Measurements from ENCODE around the gene PATL2. TPM values are rescaled to one million over a fixed set of nuclear protein-coding genes. Genes with fewer than 3 reads are reported as not detected.
A peak's percentile ranks its signal among the peaks of the same experiment; 100 is the strongest.
"Not testable (repeated sequence)": the region's sequence is repeated elsewhere in the genome, so short reads cannot be mapped to it uniquely, and the experiment has no call there.

Gene PATL2
- total RNA-seq, 1 experiment from 2014 or later = not detected

DNA sequence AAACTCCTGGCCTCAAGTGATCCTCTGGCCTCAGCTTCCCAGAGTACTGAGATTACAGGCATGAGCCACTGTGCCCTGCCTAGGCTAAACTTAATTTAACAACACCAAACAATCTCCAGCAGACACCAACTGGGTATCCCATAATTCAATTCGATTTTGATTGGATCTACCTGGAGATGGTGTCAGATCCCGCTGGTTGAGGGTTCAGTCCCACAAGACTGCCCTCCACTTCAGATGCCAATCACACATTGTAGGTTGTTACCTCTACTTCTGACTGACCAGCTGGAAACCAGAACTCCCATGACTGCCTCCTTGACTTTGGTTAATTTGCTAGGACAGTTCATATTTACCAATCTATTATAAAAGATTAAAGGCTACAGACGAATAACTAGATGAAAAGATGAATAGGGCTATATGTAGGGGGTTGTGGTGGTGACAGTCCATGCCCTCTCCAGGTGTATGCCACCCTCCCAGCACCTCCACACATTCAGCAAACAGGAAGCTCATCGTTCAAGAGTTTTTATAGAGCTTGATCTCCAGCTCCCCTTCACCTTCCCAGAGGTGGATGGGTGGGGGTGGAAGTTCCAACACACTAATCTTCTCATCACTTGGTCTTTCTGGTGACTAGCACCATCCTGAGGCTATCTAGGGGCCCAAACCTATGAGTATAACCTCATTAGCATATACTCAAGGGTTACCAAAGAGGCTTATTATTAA, 9.5 kb upstream of the PATL2 start:
- DNase-seq (ENCODE audit: low spot score) = no peak
- in situ Hi-C loops (cut with HindIII; ENCODE audit: low sequenced_read_pairs) = no loop called here

DNA sequence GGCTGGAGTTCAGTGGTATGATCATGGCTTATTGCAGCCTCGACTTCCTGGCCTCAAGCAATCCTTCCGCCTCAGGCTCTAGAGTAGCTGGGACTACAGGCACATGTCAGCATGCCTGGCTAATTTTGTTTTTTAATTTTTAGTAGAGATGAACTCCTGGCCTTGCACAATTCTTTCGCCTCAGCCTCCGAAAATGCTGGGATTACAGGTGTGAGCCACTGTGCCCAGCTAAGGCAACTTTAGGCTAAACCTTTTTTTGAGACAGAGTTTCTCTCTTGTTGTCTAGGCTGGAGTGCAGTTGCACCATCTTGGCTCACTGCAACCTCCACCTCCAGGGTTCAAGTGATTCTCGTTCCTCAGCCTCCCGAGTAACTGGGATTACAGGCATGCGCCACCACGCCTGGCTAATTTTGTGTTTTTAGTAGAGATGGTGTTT, 8.9 kb upstream of the PATL2 start:
- in situ Hi-C loops (cut with HindIII; ENCODE audit: low sequenced_read_pairs); DNase-seq (ENCODE audit: low spot score): not testable (repeated sequence)

DNA sequence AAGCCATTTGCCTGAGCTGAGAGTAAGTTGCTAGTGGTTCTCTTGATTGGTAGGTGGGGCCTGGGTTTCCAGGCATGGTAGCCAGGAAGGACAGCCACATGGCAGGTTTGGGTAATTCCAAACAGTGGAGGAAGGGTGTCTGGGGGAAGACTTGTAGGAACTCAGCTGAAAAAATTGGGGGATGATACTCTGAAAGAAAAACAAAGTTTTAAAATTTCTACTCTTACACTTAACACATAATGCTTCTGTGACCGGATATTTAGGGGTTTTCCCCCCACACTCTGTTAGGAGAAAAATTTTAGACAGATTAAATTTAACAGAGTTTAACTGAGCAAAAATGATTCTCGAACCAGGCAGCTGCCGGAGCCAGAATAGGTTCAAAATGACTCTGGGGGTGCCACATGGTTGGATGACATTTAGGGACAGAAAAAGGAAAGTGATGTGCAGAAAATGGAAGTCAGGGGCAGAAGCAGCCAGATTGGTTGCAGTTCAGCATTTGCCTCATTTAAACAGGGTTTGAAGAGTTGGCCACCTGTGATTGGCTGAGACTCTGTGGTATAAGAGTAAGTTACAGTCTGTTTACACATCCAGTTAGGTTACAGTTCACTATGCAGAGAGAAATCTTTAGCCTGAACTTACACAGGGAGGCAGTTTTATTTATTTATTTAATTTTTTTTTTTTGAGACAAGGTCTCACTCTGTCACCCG, 8.3 kb upstream of the PATL2 start:
- in situ Hi-C loops (cut with HindIII; ENCODE audit: low sequenced_read_pairs) = no loop called here
- no peak for DNase-seq (ENCODE audit: low spot score)

DNA sequence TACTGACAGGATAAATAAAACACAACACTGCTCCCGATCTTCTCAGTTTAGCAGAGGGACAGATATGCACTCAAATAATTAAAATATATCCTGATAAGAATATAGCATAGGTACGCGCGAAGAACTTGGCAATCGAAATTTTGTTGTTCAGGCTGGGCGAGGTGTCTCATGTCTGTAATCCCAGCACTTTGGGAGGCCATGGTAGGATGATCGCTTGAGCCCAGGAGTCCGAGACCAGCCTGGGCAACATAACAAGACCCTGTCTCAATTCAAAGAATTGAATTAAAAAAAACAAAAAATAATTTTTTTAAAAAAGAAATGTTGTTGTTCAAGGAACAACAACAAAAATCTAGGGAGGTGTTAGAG, 7.8 kb upstream of the PATL2 start:
- no peak for DNase-seq (ENCODE audit: low spot score)
- in situ Hi-C loops (cut with HindIII; ENCODE audit: low sequenced_read_pairs) = no loop called here

DNA sequence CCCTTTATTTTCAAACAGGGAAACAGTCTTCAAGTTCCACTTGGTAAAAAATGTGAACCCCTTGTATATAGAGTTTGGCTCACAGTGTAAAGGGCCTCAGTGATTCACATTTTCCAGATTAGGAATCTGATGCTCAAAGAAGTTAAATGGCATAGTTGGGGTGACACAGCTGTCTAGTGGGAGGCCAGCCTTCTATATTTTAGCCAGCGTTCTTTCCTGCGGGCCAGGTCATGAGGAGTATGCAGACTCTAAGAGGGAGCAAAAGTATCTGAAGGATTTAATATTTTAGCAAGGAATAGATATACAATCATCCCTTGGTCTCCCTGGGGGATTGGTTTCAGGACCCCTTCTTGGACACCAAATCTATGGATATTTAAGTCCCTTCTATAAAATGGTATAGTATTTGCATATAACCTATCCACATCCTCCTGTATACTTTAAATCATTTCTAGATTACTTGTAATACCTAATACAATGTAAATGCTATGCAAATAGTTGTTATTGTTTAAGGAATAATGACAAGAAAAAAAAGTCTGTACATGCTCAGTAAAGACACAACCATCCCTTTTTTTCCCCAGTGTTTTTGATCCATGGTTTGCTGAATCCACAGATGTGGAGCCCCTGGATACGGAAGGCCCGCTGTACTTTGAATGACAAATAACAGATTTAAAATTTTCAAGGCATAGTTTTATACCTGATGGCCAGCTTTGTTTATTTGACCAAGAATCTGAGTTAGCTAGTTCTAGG, 7.2 kb upstream of the PATL2 start:
- in situ Hi-C loops (cut with HindIII; ENCODE audit: low sequenced_read_pairs) = no loop called here
- DNase-seq (ENCODE audit: low spot score) = no peak

DNA sequence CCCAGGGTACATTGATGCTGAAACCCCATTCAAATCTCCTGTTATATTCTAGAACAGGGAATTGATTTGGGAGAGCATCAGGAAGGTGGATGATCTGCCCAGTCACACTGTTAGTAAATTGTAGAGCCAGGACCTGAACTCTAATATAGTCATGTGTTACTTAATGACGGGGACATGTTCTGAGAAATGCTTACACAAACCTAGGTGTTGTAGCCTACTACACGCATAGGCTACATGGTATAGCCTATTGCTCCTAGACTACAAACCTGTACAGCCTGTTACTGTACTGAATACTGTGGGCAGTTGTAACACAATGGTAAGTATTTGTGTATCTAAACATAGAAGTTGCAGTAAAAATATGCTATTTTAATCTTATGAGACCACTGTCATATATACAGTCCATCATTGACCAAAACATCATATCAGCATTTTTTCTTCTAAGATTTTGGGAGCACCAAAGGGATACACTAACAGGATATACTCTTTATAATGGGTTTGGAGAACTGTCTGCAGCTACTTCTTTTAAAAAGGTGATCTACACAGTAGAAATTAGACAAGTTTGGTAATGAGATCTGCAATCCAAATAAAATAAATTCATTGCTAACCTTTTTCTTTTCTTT, 6.0 kb upstream of the PATL2 start:
- no peak for DNase-seq (ENCODE audit: low spot score)
- in situ Hi-C loops (cut with HindIII; ENCODE audit: low sequenced_read_pairs) = no loop called here

DNA sequence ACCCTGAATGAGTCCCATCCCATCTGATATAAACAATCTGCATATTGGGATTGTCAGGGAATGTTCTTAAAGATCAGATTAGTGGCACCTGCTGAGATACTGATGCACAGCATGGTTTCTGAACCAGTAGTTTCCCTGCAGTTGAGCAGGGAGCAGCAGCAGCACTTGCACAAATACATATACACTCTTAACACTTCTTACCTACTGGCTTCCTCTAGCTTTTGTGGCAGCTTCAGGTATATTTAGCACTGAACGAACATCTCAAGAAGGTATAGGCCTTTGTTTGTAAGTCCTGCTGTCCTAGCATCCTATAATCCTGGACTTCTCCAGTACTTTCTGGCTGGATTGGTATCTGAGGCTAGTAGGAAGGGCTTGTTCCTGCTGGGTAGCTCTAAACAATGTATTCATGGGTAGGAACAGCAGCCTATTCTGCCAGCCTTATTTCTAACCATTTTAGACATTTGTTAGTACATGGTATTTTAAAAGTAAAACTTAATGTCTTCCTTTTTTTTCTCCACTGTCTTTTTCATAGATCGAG, 4.7 kb upstream of the PATL2 start:
- no peak for DNase-seq (ENCODE audit: low spot score)
- in situ Hi-C loops (cut with HindIII; ENCODE audit: low sequenced_read_pairs) = no loop called here

DNA sequence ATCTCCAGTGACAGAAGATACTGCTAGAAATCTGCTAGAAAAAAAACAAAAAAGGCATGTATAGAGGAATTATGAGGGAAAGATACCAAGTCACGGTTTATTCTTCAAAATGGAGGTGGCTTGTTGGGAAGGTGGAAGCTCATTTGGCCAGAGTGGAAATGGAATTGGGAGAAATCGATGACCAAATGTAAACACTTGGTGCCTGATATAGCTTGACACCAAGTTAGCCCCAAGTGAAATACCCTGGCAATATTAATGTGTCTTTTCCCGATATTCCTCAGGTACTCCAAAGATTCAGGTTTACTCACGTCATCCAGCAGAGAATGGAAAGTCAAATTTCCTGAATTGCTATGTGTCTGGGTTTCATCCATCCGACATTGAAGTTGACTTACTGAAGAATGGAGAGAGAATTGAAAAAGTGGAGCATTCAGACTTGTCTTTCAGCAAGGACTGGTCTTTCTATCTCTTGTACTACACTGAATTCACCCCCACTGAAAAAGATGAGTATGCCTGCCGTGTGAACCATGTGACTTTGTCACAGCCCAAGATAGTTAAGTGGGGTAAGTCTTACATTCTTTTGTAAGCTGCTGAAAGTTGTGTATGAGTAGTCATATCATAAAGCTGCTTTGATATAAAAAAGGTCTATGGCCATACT, 4.1 kb upstream of the PATL2 start:
- DNase-seq (ENCODE audit: low spot score) = no peak
- in situ Hi-C loops (cut with HindIII; ENCODE audit: low sequenced_read_pairs) = no loop called here

DNA sequence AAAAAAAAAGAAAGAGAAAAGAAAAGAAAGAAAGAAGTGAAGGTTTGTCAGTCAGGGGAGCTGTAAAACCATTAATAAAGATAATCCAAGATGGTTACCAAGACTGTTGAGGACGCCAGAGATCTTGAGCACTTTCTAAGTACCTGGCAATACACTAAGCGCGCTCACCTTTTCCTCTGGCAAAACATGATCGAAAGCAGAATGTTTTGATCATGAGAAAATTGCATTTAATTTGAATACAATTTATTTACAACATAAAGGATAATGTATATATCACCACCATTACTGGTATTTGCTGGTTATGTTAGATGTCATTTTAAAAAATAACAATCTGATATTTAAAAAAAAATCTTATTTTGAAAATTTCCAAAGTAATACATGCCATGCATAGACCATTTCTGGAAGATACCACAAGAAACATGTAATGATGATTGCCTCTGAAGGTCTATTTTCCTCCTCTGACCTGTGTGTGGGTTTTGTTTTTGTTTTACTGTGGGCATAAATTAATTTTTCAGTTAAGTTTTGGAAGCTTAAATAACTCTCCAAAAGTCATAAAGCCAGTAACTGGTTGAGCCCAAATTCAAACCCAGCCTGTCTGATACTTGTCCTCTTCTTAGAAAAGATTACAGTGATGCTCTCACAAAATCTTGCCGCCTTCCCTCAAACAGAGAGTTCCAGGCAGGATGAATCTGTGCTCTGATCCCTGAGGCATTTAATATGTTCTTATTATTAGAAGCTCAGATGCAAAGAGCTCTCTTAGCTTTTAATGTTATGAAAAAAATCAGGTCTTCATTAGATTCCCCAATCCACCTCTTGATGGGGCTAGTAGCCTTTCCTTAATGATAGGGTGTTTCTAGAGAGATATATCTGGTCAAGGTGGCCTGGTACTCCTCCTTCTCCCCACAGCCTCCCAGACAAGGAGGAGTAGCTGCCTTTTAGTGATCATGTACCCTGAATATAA, 2.2 kb upstream of the PATL2 start:
- DNase-seq (ENCODE audit: low spot score) = peak; percentile 72
- in situ Hi-C loops (cut with HindIII; ENCODE audit: low sequenced_read_pairs) = no loop called here

DNA sequence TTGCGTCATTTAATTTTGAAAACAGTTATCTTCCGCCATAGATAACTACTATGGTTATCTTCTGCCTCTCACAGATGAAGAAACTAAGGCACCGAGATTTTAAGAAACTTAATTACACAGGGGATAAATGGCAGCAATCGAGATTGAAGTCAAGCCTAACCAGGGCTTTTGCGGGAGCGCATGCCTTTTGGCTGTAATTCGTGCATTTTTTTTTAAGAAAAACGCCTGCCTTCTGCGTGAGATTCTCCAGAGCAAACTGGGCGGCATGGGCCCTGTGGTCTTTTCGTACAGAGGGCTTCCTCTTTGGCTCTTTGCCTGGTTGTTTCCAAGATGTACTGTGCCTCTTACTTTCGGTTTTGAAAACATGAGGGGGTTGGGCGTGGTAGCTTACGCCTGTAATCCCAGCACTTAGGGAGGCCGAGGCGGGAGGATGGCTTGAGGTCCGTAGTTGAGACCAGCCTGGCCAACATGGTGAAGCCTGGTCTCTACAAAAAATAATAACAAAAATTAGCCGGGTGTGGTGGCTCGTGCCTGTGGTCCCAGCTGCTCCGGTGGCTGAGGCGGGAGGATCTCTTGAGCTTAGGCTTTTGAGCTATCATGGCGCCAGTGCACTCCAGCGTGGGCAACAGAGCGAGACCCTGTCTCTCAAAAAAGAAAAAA, 1.4 kb upstream of the PATL2 start:
- peak; percentile 54 for DNase-seq (ENCODE audit: low spot score)
- in situ Hi-C loops (cut with HindIII; ENCODE audit: low sequenced_read_pairs) = no loop called here

DNA sequence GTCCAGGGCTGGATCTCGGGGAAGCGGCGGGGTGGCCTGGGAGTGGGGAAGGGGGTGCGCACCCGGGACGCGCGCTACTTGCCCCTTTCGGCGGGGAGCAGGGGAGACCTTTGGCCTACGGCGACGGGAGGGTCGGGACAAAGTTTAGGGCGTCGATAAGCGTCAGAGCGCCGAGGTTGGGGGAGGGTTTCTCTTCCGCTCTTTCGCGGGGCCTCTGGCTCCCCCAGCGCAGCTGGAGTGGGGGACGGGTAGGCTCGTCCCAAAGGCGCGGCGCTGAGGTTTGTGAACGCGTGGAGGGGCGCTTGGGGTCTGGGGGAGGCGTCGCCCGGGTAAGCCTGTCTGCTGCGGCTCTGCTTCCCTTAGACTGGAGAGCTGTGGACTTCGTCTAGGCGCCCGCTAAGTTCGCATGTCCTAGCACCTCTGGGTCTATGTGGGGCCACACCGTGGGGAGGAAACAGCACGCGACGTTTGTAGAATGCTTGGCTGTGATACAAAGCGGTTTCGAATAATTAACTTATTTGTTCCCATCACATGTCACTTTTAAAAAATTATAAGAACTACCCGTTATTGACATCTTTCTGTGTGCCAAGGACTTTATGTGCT, 721 bp upstream of the PATL2 start:
- in situ Hi-C loops (cut with HindIII; ENCODE audit: low sequenced_read_pairs) = no loop called here
- peak; percentile 47 for DNase-seq (ENCODE audit: low spot score)

DNA sequence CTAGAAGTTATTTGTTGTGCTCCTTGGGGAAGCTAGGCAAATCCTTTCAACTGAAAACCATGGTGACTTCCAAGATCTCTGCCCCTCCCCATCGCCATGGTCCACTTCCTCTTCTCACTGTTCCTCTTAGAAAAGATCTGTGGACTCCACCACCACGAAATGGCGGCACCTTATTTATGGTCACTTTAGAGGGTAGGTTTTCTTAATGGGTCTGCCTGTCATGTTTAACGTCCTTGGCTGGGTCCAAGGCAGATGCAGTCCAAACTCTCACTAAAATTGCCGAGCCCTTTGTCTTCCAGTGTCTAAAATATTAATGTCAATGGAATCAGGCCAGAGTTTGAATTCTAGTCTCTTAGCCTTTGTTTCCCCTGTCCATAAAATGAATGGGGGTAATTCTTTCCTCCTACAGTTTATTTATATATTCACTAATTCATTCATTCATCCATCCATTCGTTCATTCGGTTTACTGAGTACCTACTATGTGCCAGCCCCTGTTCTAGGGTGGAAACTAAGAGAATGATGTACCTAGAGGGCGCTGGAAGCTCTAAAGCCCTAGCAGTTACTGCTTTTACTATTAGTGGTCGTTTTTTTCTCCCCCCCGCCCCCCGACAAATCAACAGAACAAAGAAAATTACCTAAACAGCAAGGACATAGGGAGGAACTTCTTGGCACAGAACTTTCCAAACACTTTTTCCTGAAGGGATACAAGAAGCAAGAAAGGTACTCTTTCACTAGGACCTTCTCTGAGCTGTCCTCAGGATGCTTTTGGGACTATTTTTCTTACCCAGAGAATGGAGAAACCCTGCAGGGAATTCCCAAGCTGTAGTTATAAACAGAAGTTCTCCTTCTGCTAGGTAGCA, 657 bp downstream of the PATL2 start:
- in situ Hi-C loops (cut with HindIII; ENCODE audit: low sequenced_read_pairs) = no loop called here
- no peak for DNase-seq (ENCODE audit: low spot score)

DNA sequence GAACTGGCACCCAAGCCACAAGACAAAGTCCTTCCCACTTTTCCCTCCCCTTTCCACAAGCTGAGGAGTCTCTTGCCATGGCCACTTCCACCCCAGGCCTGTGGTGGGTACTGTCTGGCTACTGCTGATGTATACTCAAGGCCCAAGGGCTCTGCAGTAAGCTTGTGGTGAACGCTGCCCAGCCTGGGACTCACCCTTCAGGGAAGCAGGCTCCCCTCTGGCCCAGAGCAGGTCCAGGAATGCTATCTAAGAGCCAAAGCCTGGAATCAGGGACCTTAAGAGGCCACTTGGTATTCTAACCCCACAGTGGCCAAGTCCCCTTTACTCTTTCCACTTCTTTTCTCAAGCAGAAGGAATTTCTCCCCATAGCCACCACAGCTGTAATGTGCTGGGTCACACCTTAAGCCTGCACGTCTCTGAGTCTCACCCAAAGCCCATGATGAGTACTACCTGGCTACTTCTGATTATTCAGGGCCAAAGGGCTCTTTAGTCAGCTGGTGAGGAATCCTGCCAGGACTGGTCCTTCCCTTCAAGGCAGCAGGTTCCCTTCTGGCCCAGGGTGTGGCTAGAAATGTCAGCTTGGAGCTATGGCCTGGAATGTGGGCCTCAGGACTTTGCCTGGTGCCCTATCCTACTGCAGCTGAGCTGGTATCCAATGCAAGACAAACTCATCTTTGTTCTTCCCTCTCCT, 4.0 kb downstream of the PATL2 start:
- in situ Hi-C loops (cut with HindIII; ENCODE audit: low sequenced_read_pairs) = no loop called here
- no peak for DNase-seq (ENCODE audit: low spot score)

DNA sequence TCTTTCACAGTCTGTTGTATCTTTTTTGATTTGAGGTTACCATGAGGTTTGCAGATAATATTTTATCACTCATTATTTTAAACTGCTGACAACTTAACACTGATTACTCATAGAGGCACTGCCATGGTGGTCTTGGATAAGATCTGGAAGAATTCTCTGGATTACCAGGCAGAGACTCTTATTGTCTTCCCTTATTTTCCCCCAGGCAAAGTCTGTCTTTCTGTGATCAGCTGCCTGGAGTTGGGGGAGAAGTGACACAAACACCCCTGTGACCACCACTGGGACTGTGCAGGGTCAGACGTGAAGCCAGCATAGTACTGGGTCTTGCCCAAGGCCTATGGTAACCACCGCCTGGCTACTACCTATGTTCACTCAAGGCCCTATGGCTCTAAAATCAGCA, 4.7 kb downstream of the PATL2 start:
- DNase-seq (ENCODE audit: low spot score) = no peak
- in situ Hi-C loops (cut with HindIII; ENCODE audit: low sequenced_read_pairs) = no loop called here

DNA sequence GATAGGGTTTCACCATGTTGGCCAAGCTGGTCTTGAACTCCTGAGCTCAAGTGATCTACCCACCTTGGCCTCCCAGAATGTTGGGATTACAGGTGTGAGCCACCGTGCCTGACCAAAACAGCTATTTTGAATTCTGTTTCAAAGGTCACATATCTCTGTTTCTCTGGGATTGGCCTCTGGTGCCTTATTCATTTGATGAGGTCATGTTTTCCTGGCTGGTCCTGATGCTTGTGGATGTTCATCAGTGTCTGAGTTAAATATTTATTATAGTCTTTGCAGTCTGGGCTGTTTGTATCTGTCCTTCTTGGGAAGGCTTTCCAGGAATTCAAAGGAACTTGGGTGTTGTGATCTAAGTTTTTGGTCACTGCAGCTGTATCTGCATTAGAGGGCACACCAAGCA, 5.1 kb downstream of the PATL2 start:
- no peak for DNase-seq (ENCODE audit: low spot score)
- in situ Hi-C loops (cut with HindIII; ENCODE audit: low sequenced_read_pairs) = no loop called here

DNA sequence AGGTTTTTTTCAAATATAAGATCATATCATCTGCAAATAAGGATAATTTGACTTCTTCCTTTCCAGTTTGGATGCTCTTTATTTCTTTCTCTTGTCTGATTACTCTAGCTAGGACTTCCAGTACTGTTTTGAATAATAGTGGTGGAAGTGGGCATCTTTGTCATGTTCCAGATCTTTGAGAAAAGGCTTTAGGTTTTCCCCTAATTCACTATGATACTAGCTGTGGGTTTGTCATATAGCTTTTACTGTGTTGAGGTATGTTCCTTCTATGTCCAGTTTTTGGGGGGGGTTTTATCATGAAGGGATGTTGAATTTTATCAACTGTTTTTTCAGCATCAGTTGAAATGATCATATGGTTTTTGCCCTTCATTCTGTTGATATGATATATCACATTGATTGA, 10.4 kb downstream of the PATL2 start:
- in situ Hi-C loops (cut with HindIII; ENCODE audit: low sequenced_read_pairs); DNase-seq (ENCODE audit: low spot score): not testable (repeated sequence)

All from G401 (cell line).